Epithelial cell of proximal tubule (primary cell): ENCODE data around the gene MARCHF6. TPM values are rescaled to one million over a fixed set of nuclear protein-coding genes. Genes with fewer than 3 reads are reported as not detected.

Experiments used
- DNase-seq: peaks from one replicate; pipeline ENCODE4 v3.0.0-alpha.2; 2011; ENCODE audit warnings: low read depth
- H3K4me3 ChIP-seq: 2 replicates; pipeline ENCODE4 v1.5.1; 2011; ENCODE audit warnings: low read depth, mild to moderate bottlenecking, low read length
- total RNA-seq: library from RNA; depleted of rRNA; stranded (reverse); fragments of >200 nt; gene quantifications from 2 replicates; pipeline ENCODE4 v1.2.3, GENCODE V29; 2015
- TF ChIP-seq, protein P1 (sequence below): conservative IDR thresholded peaks from 2 replicates; pipeline ENCODE4 v1.5.1; 2012; ENCODE audit warnings: low read depth, mild to moderate bottlenecking, low read length

Gene MARCHF6
- total RNA-seq = 13.7 and 27.0 TPM in 2 replicates

- no peak for DNase-seq
- TF ChIP-seq, protein P1, sequence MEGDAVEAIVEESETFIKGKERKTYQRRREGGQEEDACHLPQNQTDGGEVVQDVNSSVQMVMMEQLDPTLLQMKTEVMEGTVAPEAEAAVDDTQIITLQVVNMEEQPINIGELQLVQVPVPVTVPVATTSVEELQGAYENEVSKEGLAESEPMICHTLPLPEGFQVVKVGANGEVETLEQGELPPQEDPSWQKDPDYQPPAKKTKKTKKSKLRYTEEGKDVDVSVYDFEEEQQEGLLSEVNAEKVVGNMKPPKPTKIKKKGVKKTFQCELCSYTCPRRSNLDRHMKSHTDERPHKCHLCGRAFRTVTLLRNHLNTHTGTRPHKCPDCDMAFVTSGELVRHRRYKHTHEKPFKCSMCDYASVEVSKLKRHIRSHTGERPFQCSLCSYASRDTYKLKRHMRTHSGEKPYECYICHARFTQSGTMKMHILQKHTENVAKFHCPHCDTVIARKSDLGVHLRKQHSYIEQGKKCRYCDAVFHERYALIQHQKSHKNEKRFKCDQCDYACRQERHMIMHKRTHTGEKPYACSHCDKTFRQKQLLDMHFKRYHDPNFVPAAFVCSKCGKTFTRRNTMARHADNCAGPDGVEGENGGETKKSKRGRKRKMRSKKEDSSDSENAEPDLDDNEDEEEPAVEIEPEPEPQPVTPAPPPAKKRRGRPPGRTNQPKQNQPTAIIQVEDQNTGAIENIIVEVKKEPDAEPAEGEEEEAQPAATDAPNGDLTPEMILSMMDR = no peak
These were observed at the start of gene MARCHF6 for GRCh38 chr5:10353241-10354047. MARCHF6 (plus strand) TSS chr5:10353695; CDS start chr5:10353899, 204 bp downstream.

GRCh38 chr5:10303699-10304170, 49.8 kb upstream of the MARCHF6 start:
- no peak overlapping the region for H3K4me3 ChIP-seq
- TF ChIP-seq, protein P1 = no peak
- DNase-seq = no peak

More at GRCh38 chr5:10353241-10354047, at the start of gene MARCHF6:
- peak within 1 kb of the TSS; percentile 70 for H3K4me3 ChIP-seq

DNA sequence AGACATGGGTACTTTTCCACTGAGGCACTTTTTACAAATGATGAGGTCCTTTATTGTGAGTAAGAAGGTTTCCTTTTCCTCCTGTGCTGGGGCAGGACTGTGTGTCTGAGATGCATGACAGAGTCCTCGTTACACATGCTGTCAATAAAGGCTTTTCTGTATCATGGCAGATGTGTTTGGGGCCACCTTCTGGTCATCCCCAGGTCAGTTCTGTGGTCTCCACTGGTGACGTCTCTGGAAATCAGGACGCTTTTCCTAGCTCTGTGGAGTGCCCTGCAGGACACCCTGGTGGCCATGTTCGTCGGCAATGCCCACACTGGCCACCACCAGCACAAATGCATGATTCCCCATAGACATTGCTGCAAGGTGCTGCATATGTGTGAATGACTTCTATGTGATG, 48.6 kb upstream of the MARCHF6 start:
- no peak for DNase-seq
- H3K4me3 ChIP-seq = no peak overlapping the region
- TF ChIP-seq, protein P1 = peak; percentile 41

GRCh38 chr5:10306114-10306513, 47.4 kb upstream of the MARCHF6 start:
- DNase-seq = no peak
- peak overlapping the region; percentile 78 for H3K4me3 ChIP-seq
- TF ChIP-seq, protein P1 = no peak

GRCh38 chr5:10306806-10307205, 46.7 kb upstream of the MARCHF6 start:
- H3K4me3 ChIP-seq = peak overlapping the region; percentile 78
- DNase-seq = no peak
- TF ChIP-seq, protein P1 = no peak

DNA sequence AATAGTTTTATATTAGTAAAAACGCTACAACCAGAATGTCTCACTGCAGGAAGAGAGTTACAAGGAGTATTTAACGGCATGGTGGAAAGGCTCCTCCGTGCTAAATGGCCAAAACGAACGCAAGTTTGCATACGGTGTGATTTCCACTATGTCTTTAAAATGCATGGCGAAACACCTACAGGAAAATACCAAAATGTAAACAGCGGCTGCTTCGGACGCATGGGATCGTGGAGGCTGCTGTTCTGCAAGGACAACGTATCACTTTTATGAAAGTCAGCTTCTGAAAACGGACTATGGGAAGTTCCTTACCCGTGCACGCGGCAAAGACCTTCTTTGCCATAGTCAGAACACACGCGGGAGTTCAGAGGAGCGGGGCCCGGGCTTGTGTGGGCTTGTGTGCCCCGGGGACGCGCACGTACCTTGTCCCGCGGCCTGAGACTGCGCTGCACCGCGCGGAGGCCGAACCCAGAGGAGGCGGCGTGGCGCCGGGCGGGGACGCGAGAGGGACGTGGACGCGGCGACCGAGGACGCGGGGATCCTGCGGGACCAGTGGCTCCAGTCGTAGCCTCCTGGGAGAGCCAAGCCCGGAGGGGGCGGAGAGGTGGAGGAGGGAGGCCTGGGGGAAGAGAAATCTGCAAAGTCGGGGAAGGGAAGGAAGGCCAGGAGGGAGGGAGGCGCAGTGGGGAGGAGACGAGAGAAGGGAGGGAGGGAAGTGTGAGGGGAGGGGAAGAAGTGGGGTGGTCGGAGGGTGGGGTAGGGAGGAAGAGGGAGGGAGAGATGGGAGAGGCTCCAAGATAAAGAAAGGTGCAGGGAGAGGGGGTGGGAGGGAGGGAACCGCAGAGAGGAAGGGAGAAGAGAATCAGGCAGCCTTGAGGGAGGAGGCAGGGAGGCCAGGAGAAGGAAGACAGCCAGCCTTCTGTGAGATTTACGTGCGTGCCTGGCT, 46.0 kb upstream of the MARCHF6 start, which contains the start of gene CMBL:
CMBL (minus strand) TSS at position 697 of the 943 bp plus-strand sequence. CDS start 17,140 bp downstream, outside the sequence.
- H3K4me3 ChIP-seq = peak within 1 kb of the TSS; percentile 78
- TF ChIP-seq, protein P1 = no peak
- no peak for DNase-seq
